ENCODE data around the gene TINAGL1. TPM values are rescaled to one million over a fixed set of nuclear protein-coding genes. Genes with fewer than 3 reads are reported as not detected.

TINAGL1 gene
- total and polyA plus RNA-seq, 2 donors (not counting 3 experiments of a cell fraction or from before 2014, with no cell fraction given) = 312 to 477 TPM

DNA sequence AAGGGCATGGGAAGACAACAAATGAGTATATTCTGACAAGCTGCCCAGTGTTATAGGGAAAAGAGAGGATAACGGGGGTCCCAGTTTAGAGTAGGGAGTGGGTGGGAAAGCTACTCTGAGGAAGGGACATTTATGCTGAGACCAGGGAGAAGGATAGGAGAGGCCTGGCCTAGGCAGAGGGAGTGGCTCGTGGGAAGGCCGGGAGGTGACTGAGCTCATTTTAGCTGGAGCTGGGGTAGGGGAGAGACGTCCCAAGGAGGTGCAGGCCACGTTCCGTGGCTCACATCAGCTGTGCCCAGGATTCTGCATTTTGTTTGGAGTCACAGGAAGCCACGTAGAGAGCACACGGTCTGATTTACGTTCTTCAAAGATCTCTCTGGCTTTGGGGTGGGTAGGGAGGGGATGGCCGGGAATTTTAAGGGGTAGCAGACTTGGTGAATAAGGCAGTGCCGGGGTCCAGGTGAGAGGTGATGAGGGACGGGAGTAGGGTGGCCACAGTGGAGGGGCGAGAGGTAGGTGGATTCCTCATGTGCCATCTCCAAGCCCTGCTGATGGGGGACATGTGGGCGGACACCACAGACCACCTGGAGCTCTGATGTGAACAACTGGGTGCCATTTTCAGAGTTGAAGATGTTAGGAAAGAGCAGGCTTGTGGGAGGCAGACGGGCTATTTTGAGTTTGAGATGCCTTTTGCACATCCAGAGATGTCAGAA, 4.7 kb downstream of the TINAGL1 start:
- Histone ChIP-seq H3K9me3 (replicated peaks; ENCODE audit: control insufficient read depth, insufficient read depth, low read length) (no peaks in the 10 kb centered on the region), H3K4me1 (ENCODE audit: control insufficient read depth, extremely low read depth, insufficient read depth, low read length) (peaks cover 59% of the 10 kb centered on the region), H3K27me3 (ENCODE audit: control insufficient read depth in 2 of 2, insufficient read depth in 2 of 2, low read length in 2 of 2) (no peaks in the 10 kb centered on the region), H3K79me2 (ENCODE audit: control insufficient read depth, insufficient read depth, low read length) (peaks cover 72% of the 10 kb centered on the region), H3K4me3 (replicated peaks in 1 of 3; ENCODE audit: insufficient read depth in 1 of 3, low read depth in 1 of 3, low read length in 3 of 3) (peak overlapping the region in 1 of 3 experiments; percentile 61), H4K20me1 (replicated peaks; ENCODE audit: control insufficient read depth, extremely low read depth, insufficient read depth, low read length) (no peaks in the 10 kb centered on the region), H3K9ac (replicated peaks; ENCODE audit: extremely low read depth, insufficient read depth, low read length) (peak overlapping the region; percentile 52), H3K27ac (ENCODE audit: insufficient read depth, low read depth, low read length) (peak overlapping the region; percentile 83), H2AFZ (ENCODE audit: low read depth, low read length) (no peak overlapping the region), H3K9me1 (replicated peaks; ENCODE audit: control insufficient read depth, extremely low read depth, insufficient read depth, low read length) (no peaks in the 10 kb centered on the region), H3K36me3 (ENCODE audit: control insufficient read depth in 2 of 2, extremely low read depth in 1 of 2, insufficient read depth in 2 of 2, low read length in 2 of 2) (peaks cover 10 to 27% of the 10 kb centered on the region in 2 experiments), H3K4me2 (ENCODE audit: insufficient read depth, low read length) (peak overlapping the region; percentile 95)
- intact Hi-C loops (cut with micrococcal nuclease) = loop anchor here (5.0 to 10.0 kb wide), 2 partner anchors 354 to 481 kb away; partner anchors contain the start of gene PTP4A2
- DNase-seq (ENCODE audit: low read depth, low spot score) (no peak), FAIRE-seq (no peak)
- POLR2A ChIA-PET = interaction anchor here (0.6 kb wide), 1 partner anchor 120 kb away, joined by 3 read pairs; no protein-coding TSS in a partner anchor
- TF ChIP-seq POLR2AphosphoS5 (IDR thresholded peaks at IDR 0.05; ENCODE audit: insufficient read depth, low read depth, low read length) (peak; percentile 9), POLR2A (IDR thresholded peaks at IDR 0.05; ENCODE audit: low read depth, low read length) (peak; percentile 8)
- TF ChIP-seq, protein P1, sequence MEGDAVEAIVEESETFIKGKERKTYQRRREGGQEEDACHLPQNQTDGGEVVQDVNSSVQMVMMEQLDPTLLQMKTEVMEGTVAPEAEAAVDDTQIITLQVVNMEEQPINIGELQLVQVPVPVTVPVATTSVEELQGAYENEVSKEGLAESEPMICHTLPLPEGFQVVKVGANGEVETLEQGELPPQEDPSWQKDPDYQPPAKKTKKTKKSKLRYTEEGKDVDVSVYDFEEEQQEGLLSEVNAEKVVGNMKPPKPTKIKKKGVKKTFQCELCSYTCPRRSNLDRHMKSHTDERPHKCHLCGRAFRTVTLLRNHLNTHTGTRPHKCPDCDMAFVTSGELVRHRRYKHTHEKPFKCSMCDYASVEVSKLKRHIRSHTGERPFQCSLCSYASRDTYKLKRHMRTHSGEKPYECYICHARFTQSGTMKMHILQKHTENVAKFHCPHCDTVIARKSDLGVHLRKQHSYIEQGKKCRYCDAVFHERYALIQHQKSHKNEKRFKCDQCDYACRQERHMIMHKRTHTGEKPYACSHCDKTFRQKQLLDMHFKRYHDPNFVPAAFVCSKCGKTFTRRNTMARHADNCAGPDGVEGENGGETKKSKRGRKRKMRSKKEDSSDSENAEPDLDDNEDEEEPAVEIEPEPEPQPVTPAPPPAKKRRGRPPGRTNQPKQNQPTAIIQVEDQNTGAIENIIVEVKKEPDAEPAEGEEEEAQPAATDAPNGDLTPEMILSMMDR (IDR thresholded peaks at IDR 0.05; ENCODE audit: extremely low read depth in 1 of 2, insufficient read depth in 1 of 2, low read depth in 1 of 2, low read length in 2 of 2) = no peak
- CTCF ChIA-PET = interaction anchor here (0.6 to 1.9 kb wide), 4 partner anchors 11 to 37 kb away, joined by 3 to 9 read pairs (median 4); partner anchors contain the start of gene HCRTR1
- dilution Hi-C loops (cut with MboI; ENCODE audit: extremely low pct_ligation_motif_present, low sequenced_read_pairs) = no loop called here
- BruUV-seq (replicated peaks) = no TSS peak

Data from endothelial cell of umbilical vein (primary cell).